Right atrium auricular region (tissue), 2 donors: ENCODE data around the gene NOP9. TPM values are rescaled to one million over a fixed set of nuclear protein-coding genes. Genes with fewer than 3 reads are reported as not detected.
A peak's percentile ranks its signal among the peaks of the same experiment; 100 is the strongest.

ENCODE experiments used
- DNase-seq: peaks from one replicate; pipeline ENCODE4 v3.0.0-alpha.2; 2019; ENCODE audit warnings: low spot score
- H3K27ac ChIP-seq, 2 donors: fragments of 200-600 bp; sonication (generic); 1 replicate in 1 of 2; 2 replicates in 1 of 2; pipeline ENCODE4 v1.5.1; 2016 to 2019
- H3K27me3 ChIP-seq, 2 donors: fragments of 200-600 bp; sonication (generic); one replicate each; pipeline versions ENCODE4 v1.5.1 to v1.6.0; 2017 to 2019
- H3K36me3 ChIP-seq: fragments of 200-600 bp; sonication (generic); one replicate; pipeline ENCODE4 v1.5.1; 2016
- H3K4me1 ChIP-seq, 2 donors: fragments of 200-600 bp; sonication (generic); one replicate each; pipeline versions ENCODE4 v1.5.1 to v1.6.0; 2017 to 2019
- H3K4me3 ChIP-seq, 2 donors: fragments of 200-600 bp; sonication (generic); 1 replicate in 1 of 2; 2 replicates in 1 of 2; pipeline ENCODE4 v1.5.1; 2017 to 2019; ENCODE audit warnings: mild to moderate bottlenecking in 1 of 2, moderate library complexity in 1 of 2
- H3K9me3 ChIP-seq, 2 donors: fragments of 200-600 bp; sonication (generic); one replicate each; pipeline ENCODE4 v1.5.1; 2019
- total RNA-seq, 2 donors: library from RNA; depleted of rRNA; stranded (reverse); fragments of >200 nt; gene quantifications; one replicate each; pipeline ENCODE4 v1.1.0, GENCODE V29; 2016
- TF ChIP-seq, protein P1 (sequence below), 2 donors: fragments of 200-600 bp; sonication (generic); IDR thresholded peaks; one replicate each; pipeline ENCODE4 v1.5.1; 2019; ENCODE audit warnings: antibody characterized with exemption in 2 of 2

Gene NOP9
- total RNA-seq, 2 donors from 2014 or later = 13.9 to 15.5 TPM

DNA sequence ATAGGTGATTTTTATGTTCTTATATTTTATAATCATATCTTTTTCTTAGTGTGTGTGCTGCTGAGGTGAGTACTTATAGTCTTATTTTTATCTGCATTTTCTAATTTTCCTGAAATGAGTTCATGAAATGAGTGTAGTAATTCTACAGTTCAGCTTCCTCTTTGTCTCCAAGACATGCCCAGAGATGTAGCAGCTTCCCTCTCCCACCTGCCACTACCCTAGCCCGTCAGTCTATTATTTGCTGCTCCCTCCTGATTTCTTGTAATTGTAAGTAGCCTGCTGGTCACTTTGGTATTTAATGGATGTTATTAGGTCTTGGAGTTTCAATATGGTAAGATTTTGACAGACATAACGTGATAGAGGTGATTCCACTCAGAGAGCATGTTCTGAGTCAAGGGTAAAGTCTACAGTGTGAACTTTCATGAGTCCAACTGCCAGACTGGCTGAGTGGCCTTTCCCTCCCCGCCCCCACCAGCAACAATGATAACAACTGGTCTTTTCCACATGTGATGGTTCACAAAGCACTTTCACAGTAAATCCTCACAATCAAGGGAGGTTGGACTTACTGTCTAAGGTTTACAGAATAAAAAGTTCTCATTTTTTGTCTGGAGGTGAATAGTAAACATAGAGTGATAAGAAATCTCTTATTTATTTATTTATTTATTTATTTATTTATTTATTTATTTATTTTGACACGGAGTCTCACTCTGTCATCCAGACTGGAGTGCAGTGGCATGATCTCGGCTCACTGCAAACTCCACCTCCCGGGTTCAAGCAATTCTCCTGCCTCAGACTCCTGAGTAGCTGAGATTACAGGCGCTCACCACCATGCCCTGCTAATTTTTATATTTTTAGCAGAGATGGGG lies 44.4 kb downstream of the NOP9 start:
- Histone ChIP-seq H3K36me3 (no peaks in the 10 kb centered on the region), H3K9me3 (no peaks in the 10 kb centered on the region), H3K27me3 (no peaks in the 10 kb centered on the region), H3K4me3 (no peak overlapping the region), H3K27ac (no peak overlapping the region), H3K4me1 (peaks cover 0 to 12% of the 10 kb centered on the region in 2 donors)
- no peak for DNase-seq
- TF ChIP-seq, protein P1, sequence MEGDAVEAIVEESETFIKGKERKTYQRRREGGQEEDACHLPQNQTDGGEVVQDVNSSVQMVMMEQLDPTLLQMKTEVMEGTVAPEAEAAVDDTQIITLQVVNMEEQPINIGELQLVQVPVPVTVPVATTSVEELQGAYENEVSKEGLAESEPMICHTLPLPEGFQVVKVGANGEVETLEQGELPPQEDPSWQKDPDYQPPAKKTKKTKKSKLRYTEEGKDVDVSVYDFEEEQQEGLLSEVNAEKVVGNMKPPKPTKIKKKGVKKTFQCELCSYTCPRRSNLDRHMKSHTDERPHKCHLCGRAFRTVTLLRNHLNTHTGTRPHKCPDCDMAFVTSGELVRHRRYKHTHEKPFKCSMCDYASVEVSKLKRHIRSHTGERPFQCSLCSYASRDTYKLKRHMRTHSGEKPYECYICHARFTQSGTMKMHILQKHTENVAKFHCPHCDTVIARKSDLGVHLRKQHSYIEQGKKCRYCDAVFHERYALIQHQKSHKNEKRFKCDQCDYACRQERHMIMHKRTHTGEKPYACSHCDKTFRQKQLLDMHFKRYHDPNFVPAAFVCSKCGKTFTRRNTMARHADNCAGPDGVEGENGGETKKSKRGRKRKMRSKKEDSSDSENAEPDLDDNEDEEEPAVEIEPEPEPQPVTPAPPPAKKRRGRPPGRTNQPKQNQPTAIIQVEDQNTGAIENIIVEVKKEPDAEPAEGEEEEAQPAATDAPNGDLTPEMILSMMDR (IDR thresholded peaks at IDR 0.05) = no peak

DNA sequence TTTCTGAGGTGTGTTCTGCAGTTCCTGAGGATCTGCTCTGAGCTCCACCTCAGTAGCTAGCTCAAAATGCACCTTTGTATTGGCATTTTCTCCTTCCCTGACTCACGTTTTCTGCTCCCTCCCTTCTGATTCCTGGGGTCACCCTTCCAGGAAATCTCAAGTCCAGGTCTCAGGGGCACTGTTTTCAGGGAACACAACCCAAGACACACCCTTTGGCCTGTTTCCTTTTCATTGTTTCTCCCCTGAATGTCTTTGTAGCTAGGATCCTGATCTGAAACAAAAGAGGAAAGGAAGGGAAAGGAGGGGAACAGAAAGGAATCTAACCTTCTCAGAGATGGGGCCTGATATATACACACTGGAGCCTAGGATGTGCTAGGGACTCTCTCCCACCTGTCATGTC lies 47.5 kb downstream of the NOP9 start:
- TF ChIP-seq, protein P1 (IDR thresholded peaks at IDR 0.05) = no peak
- peak overlapping the region in 1 of 2 donors; percentile 0 for H3K27ac ChIP-seq
- H3K4me3 ChIP-seq = no peak overlapping the region

DNA sequence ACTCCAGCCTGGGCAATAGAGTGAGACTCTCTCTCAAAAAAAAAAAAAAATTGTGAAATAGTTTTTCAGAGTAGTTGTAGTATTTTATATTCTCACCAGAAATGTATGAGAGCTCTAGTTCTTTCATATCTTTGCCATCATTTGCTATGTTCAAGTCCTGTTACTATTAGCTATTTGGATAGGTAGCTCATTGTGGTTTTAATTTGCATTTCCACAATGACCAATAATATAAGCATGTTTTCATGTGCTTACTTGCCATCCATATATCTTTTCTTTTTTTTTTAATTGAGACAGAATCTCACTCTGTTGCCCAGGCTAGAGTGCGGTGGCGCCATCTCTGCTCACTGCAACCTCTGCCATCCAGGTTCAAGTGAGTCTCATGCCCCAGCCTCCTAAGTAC lies 48.5 kb downstream of the NOP9 start:
- Histone ChIP-seq H3K27me3 (no peaks in the 10 kb centered on the region), H3K36me3 (no peaks in the 10 kb centered on the region), H3K9me3 (no peaks in the 10 kb centered on the region), H3K27ac (no peak overlapping the region), H3K4me3 (no peak overlapping the region), H3K4me1 (no peaks in the 10 kb centered on the region)
- no peak for DNase-seq
- TF ChIP-seq, protein P1 (IDR thresholded peaks at IDR 0.05) = no peak

More for the DNA sequence above, 47.5 kb downstream of the NOP9 start:
- no peaks in the 10 kb centered on the region for H3K36me3 ChIP-seq
- H3K9me3 ChIP-seq = no peaks in the 10 kb centered on the region
- H3K27me3 ChIP-seq = no peaks in the 10 kb centered on the region
- no peaks in the 10 kb centered on the region for H3K4me1 ChIP-seq
- no peak for DNase-seq

DNA sequence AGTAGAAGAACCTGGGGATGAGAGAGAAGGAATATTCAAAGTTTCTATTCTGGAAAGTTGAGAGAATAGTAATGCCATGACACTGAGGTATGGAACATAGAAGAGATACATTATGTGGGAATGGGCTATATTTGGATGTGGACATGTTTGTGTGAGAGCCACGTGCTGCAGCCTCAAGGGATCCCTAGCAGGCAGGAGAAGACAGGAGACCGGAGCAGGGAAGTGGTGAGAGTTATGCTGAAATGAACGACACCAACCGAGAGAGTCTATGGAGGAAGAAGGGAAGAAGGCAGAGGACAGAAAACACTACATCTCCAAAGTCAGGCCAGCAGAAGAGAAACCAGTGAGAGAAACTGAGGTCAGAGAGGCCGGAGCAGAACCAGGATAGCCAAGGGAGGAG lies 50.1 kb downstream of the NOP9 start:
- no peak overlapping the region for H3K4me3 ChIP-seq
- DNase-seq = no peak
- no peaks in the 10 kb centered on the region for H3K9me3 ChIP-seq
- H3K36me3 ChIP-seq = no peaks in the 10 kb centered on the region
- H3K27me3 ChIP-seq = no peaks in the 10 kb centered on the region
- no peaks in the 10 kb centered on the region for H3K4me1 ChIP-seq
- no peak overlapping the region for H3K27ac ChIP-seq
- TF ChIP-seq, protein P1 (IDR thresholded peaks at IDR 0.05) = no peak

DNA sequence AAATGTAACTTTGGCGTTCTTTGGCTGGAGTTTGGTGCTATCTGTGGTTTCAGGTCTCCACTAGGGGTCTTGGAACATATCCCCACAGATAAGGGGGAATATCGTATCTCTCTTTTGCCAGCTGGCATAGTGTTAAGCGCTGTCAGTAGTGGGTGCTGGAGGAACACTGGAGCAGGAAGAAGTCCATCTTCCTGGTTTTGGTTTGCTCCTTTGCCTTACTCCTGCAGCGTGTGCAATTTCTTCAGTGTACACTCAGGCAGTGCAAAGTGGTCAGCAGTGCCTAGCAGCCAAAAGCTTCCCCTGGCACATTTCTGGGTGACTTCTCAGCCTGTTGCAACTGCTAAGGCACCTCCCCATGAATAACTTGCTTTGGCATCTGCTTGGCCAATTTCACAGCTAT lies 51.9 kb downstream of the NOP9 start:
- Histone ChIP-seq H3K27ac (no peak overlapping the region), H3K4me3 (no peak overlapping the region), H3K27me3 (no peaks in the 10 kb centered on the region), H3K36me3 (no peaks in the 10 kb centered on the region), H3K4me1 (no peaks in the 10 kb centered on the region), H3K9me3 (no peaks in the 10 kb centered on the region)
- TF ChIP-seq, protein P1 (IDR thresholded peaks at IDR 0.05) = peak in 1 of 2 donors; percentile 15
- DNase-seq = no peak
